ENCODE data around the gene MDM2. TPM values are rescaled to one million over a fixed set of nuclear protein-coding genes. Genes with fewer than 3 reads are reported as not detected.

Gene MDM2
- total and polyA plus RNA-seq, 2 of the 13 experiments (the other 11 are each of a cell fraction or from before 2014, with no cell fraction given) = 29.3 to 314 TPM

DNA sequence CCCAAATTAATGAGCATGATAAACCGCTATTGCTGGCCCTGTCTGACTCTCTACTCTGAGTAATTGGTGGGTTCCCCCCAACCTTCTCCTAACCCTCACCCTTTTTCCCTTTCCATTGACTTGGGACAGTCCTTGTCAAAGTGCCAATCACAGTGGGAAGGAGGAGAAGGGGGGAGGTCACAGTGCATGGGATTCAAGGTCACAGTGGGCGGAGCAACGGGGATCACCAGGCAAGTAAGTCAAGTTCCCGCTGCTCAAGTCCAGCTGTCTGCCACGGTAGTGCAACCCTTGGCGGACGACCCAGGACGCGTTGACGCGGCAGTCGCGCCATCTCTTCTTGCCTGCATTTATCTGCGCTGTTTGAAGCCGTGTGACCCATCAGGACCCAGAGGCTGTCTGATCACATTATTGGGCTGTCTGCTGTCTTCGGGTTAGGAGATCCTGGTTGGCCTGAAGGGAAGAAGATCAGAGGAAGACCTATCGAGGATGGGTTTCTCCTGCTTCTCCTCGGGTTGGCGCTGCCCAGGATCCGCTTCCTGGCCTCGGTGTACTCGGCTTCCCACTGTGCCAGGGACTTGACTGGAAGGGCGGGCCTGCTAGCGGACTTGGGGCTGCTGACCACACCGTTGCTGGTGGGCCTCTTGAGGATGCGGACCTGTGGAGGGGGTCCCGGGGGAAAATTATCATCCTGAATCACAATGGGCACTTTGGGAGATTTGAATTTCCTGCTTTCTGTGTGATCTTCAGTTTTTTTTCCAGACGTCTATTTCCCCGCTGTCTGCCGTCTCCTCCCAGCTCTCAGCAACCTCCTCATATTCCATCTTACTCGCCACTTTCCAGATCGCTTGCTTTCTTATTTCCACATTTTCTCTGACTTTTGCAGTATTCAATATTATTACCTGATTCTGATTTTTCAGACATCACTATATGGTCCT, 3.1 kb upstream of the MDM2 start (continued):
- TF ChIP-seq, protein P1, sequence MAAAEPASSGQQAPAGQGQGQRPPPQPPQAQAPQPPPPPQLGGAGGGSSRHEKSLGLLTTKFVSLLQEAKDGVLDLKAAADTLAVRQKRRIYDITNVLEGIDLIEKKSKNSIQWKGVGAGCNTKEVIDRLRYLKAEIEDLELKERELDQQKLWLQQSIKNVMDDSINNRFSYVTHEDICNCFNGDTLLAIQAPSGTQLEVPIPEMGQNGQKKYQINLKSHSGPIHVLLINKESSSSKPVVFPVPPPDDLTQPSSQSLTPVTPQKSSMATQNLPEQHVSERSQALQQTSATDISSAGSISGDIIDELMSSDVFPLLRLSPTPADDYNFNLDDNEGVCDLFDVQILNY (CRISPR knock-in tag; conservative IDR thresholded peaks at IDR 0.05) = no peak
- TF ChIP-seq RFX1 (IDR thresholded peaks at IDR 0.05) (no peak), ZNF407 (CRISPR knock-in tag; IDR thresholded peaks at IDR 0.05; ENCODE audit: not compliant biosample characterization) (peak; percentile 74), TEAD2 (CRISPR knock-in tag; IDR thresholded peaks at IDR 0.05) (no peak), TCF7L2 (IDR thresholded peaks at IDR 0.05; ENCODE audit: low read depth, low read length) (no peak), NFKBIZ (CRISPR knock-in tag; IDR thresholded peaks at IDR 0.05) (no peak), ZSCAN22 (CRISPR knock-in tag; IDR thresholded peaks at IDR 0.05) (no peak), KLF16 (CRISPR knock-in tag; IDR thresholded peaks at IDR 0.05) (peak in 1 of 2 experiments; percentile 87; a peak in 1 of 4 replicates), MTA1 (CRISPR knock-in tag; IDR thresholded peaks at IDR 0.05; ENCODE audit: borderline replicate concordance) (peak; percentile 77; the same call in 1 of the 2 replicates), ZHX1 (CRISPR knock-in tag; IDR thresholded peaks at IDR 0.05; ENCODE audit: low read depth) (peak; percentile 91)
- TF ChIP-seq, protein P2, sequence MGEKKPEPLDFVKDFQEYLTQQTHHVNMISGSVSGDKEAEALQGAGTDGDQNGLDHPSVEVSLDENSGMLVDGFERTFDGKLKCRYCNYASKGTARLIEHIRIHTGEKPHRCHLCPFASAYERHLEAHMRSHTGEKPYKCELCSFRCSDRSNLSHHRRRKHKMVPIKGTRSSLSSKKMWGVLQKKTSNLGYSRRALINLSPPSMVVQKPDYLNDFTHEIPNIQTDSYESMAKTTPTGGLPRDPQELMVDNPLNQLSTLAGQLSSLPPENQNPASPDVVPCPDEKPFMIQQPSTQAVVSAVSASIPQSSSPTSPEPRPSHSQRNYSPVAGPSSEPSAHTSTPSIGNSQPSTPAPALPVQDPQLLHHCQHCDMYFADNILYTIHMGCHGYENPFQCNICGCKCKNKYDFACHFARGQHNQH (CRISPR knock-in tag; IDR thresholded peaks at IDR 0.05) = peak; percentile 79; the same call in 1 of the 2 replicates

All from HepG2 (cell line).